GM12878 (cell line): Measurements from ENCODE around the gene PIAS1.

Experiments used
- EP300 ChIP-seq, 2 experiments: fragments of 150-350 bp in 1 of 2; IDR thresholded peaks; 2 replicates each; pipeline ENCODE4 v1.6.1; 2011 to 2012; ENCODE audit warnings: low read depth in 2 of 2, low read length in 2 of 2, borderline replicate concordance in 1 of 2, improper control_type of control experiment in 1 of 2, inconsistent platforms in 1 of 2; ENCODE audit not compliant: control insufficient read depth in 1 of 2
- EZH2 ChIP-seq: IDR thresholded peaks from 2 replicates; pipeline ENCODE4 v1.6.1; 2012; ENCODE audit warnings: low read depth, mild to moderate bottlenecking, control low read depth, inconsistent platforms, low read length, borderline replicate concordance; ENCODE audit not compliant: control insufficient read depth
- POLR2A ChIP-seq: IDR thresholded peaks from 2 replicates; pipeline ENCODE4 v1.6.1; 2011; ENCODE audit warnings: low read depth, mild to moderate bottlenecking, low read length
- POLR2AphosphoS5 ChIP-seq: IDR thresholded peaks from 2 replicates; pipeline ENCODE4 v1.6.1; 2011; ENCODE audit warnings: mild to moderate bottlenecking, low read length, inconsistent platforms
- RAD21 ChIP-seq: IDR thresholded peaks from 2 replicates; pipeline ENCODE4 v1.6.1; 2011; ENCODE audit warnings: mild to moderate bottlenecking, low read depth, low read length, moderate library complexity; ENCODE audit not compliant: insufficient read depth
- RFX5 ChIP-seq: IDR thresholded peaks from 2 replicates; pipeline ENCODE4 v1.6.1; 2011; ENCODE audit warnings: low read depth, low read length, improper control_type of control experiment
- SMC3 ChIP-seq: IDR thresholded peaks from 2 replicates; pipeline ENCODE4 v1.6.1; 2011; ENCODE audit warnings: low read length, improper control_type of control experiment, borderline replicate concordance
- STAT3 ChIP-seq: IDR thresholded peaks from 2 replicates; pipeline ENCODE4 v1.6.1; 2011; ENCODE audit warnings: low read depth, low read length, improper control_type of control experiment
- TBL1XR1 ChIP-seq: IDR thresholded peaks from 2 replicates; pipeline ENCODE4 v1.6.1; 2012; ENCODE audit warnings: low read depth, low read length, improper control_type of control experiment
- TCF3 ChIP-seq: IDR thresholded peaks from 2 replicates; pipeline ENCODE4 v1.6.1; 2012; ENCODE audit warnings: low read depth, mild to moderate bottlenecking, low read length, borderline replicate concordance; ENCODE audit not compliant: insufficient read depth
- ZNF274 ChIP-seq: IDR thresholded peaks from one replicate; pipeline ENCODE4 v1.8.0; 2011; ENCODE audit not compliant: insufficient read length, insufficient read depth
- TF ChIP-seq, protein P1 (sequence below), 3 experiments: IDR thresholded peaks in 2 of 3; conservative IDR thresholded peaks in 1 of 3; 2 replicates each; pipeline ENCODE4 v1.5.1; 2011; ENCODE audit warnings: low read depth in 3 of 3, low read length in 3 of 3, mild to moderate bottlenecking in 3 of 3, control low read depth in 2 of 3, moderate library complexity in 2 of 3, inconsistent platforms in 1 of 3, mixed read lengths in 1 of 3; ENCODE audit not compliant: control insufficient read depth in 2 of 3, insufficient read depth in 1 of 3; ENCODE audit errors: extremely low read depth in 1 of 3
- TF ChIP-seq, protein P2 (sequence below): fragments of 450-650 bp; IDR thresholded peaks from 2 replicates; pipeline ENCODE4 v1.6.1; 2017; ENCODE audit warnings: mild to moderate bottlenecking, low read depth, inconsistent platforms; ENCODE audit not compliant: poor library complexity, severe bottlenecking
- TF ChIP-seq, protein P3 (sequence below): fragments of 450-650 bp; IDR thresholded peaks from 2 replicates; pipeline ENCODE4 v1.6.1; 2016; ENCODE audit warnings: mild to moderate bottlenecking

DNA sequence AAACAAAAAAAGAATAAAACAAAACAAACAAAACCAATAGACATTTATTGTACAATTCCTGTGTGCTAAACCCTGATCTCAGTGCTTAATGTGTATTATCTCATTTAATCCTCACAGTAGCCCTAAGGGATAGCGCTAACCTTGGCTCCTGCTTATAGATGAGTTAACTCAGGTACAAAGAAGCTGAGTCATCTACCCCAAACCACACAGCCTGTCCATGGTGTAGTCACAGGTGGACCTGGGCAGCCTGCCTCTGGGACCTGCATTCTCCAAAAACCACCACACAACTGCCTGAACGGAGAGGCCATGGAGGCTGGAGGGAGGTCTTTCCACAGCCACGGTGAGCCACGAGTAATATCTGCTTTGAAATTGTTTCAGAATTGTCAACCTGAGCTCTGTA, 180.9 kb downstream of the PIAS1 start:
- TF ChIP-seq POLR2AphosphoS5 (no peak), SMC3 (no peak), STAT3 (no peak), TCF3 (no peak), RFX5 (no peak), TBL1XR1 (no peak), ZNF274 (no peak), EP300 (IDR thresholded peaks at IDR 0.05; ENCODE audit: borderline replicate concordance in 1 of 2, control insufficient read depth in 1 of 2, low read depth in 2 of 2, low read length in 2 of 2) (no peak), POLR2A (no peak), EZH2 (no peak), RAD21 (no peak)
- TF ChIP-seq, protein P1, sequence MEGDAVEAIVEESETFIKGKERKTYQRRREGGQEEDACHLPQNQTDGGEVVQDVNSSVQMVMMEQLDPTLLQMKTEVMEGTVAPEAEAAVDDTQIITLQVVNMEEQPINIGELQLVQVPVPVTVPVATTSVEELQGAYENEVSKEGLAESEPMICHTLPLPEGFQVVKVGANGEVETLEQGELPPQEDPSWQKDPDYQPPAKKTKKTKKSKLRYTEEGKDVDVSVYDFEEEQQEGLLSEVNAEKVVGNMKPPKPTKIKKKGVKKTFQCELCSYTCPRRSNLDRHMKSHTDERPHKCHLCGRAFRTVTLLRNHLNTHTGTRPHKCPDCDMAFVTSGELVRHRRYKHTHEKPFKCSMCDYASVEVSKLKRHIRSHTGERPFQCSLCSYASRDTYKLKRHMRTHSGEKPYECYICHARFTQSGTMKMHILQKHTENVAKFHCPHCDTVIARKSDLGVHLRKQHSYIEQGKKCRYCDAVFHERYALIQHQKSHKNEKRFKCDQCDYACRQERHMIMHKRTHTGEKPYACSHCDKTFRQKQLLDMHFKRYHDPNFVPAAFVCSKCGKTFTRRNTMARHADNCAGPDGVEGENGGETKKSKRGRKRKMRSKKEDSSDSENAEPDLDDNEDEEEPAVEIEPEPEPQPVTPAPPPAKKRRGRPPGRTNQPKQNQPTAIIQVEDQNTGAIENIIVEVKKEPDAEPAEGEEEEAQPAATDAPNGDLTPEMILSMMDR (IDR thresholded peaks at IDR 0.05 in 2 of 3, conservative IDR thresholded peaks at IDR 0.05 in 1 of 3; ENCODE audit: control insufficient read depth in 2 of 3, extremely low read depth in 1 of 3, insufficient read depth in 1 of 3, low read depth in 3 of 3, low read length in 3 of 3) = no peak
- TF ChIP-seq, protein P2, sequence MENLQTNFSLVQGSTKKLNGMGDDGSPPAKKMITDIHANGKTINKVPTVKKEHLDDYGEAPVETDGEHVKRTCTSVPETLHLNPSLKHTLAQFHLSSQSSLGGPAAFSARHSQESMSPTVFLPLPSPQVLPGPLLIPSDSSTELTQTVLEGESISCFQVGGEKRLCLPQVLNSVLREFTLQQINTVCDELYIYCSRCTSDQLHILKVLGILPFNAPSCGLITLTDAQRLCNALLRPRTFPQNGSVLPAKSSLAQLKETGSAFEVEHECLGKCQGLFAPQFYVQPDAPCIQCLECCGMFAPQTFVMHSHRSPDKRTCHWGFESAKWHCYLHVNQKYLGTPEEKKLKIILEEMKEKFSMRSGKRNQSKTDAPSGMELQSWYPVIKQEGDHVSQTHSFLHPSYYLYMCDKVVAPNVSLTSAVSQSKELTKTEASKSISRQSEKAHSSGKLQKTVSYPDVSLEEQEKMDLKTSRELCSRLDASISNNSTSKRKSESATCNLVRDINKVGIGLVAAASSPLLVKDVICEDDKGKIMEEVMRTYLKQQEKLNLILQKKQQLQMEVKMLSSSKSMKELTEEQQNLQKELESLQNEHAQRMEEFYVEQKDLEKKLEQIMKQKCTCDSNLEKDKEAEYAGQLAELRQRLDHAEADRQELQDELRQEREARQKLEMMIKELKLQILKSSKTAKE = no peak
- TF ChIP-seq, protein P3, sequence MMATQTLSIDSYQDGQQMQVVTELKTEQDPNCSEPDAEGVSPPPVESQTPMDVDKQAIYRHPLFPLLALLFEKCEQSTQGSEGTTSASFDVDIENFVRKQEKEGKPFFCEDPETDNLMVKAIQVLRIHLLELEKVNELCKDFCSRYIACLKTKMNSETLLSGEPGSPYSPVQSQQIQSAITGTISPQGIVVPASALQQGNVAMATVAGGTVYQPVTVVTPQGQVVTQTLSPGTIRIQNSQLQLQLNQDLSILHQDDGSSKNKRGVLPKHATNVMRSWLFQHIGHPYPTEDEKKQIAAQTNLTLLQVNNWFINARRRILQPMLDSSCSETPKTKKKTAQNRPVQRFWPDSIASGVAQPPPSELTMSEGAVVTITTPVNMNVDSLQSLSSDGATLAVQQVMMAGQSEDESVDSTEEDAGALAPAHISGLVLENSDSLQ = no peak
